Measurements from ENCODE around the gene ABR. TPM values are rescaled to one million over a fixed set of nuclear protein-coding genes. Genes with fewer than 3 reads are reported as not detected.

Gene ABR
- total RNA-seq, 6 experiments from 2014 or later, result 49.3 to 58.4 (median 54.4) TPM

- Mint-ChIP-seq H3K4me3 (no peak overlapping the region), H3K27me3 (ENCODE audit: insufficient read depth) (no peaks in the 10 kb centered on the region; the same call in none of the 2 replicates), H3K36me3 (ENCODE audit: low read depth) (peaks cover 6% of the 10 kb centered on the region), H3K27ac (no peak overlapping the region), H3K9me3 (no peaks in the 10 kb centered on the region), H3K4me1 (ENCODE audit: low read depth) (no peaks in the 10 kb centered on the region)
- no peak for DNase-seq
- TF ChIP-seq CTCF (IDR thresholded peaks at IDR 0.05), result no peak
These were observed 106.4 kb downstream of the ABR start for GRCh38 chr17:1073241-1073962.

GRCh38 chr17:1072551-1072961 lies 107.2 kb downstream of the ABR start:
- Mint-ChIP-seq H3K36me3 (ENCODE audit: low read depth) (peaks cover 15% of the 10 kb centered on the region), H3K4me3 (no peak overlapping the region), H3K27ac (no peak overlapping the region), H3K9me3 (no peaks in the 10 kb centered on the region), H3K27me3 (ENCODE audit: insufficient read depth) (no peaks in the 10 kb centered on the region; the same call in none of the 2 replicates), H3K4me1 (ENCODE audit: low read depth) (no peaks in the 10 kb centered on the region)
- DNase-seq, result no peak
- no peak for TF ChIP-seq CTCF (IDR thresholded peaks at IDR 0.05)

GRCh38 chr17:1071103-1071825 lies 108.5 kb downstream of the ABR start:
- H3K27ac Mint-ChIP-seq, result no peak overlapping the region
- DNase-seq, result no peak
- no peaks in the 10 kb centered on the region for H3K4me1 Mint-ChIP-seq (ENCODE audit: low read depth)
- H3K4me3 Mint-ChIP-seq, result no peak overlapping the region
- no peaks in the 10 kb centered on the region; the same call in none of the 2 replicates for H3K27me3 Mint-ChIP-seq (ENCODE audit: insufficient read depth)
- H3K9me3 Mint-ChIP-seq, result peaks cover 8% of the 10 kb centered on the region
- no peak for TF ChIP-seq CTCF (IDR thresholded peaks at IDR 0.05)
- peaks cover 26% of the 10 kb centered on the region for H3K36me3 Mint-ChIP-seq (ENCODE audit: low read depth)

- H3K27me3 Mint-ChIP-seq (ENCODE audit: insufficient read depth), result peaks cover 2% of the 10 kb centered on the region
- no peak overlapping the region for H3K27ac Mint-ChIP-seq
- H3K9me3 Mint-ChIP-seq, result peaks cover 16% of the 10 kb centered on the region
- no peak for TF ChIP-seq CTCF (IDR thresholded peaks at IDR 0.05)
- H3K4me1 Mint-ChIP-seq (ENCODE audit: low read depth), result no peaks in the 10 kb centered on the region
- DNase-seq, result no peak
- H3K4me3 Mint-ChIP-seq, result no peak overlapping the region
- H3K36me3 Mint-ChIP-seq (ENCODE audit: low read depth), result peaks cover 35% of the 10 kb centered on the region
These were observed 109.4 kb downstream of the ABR start for GRCh38 chr17:1070411-1070810.

- no peak overlapping the region for H3K27ac Mint-ChIP-seq
- H3K4me3 Mint-ChIP-seq, result no peak overlapping the region
- H3K27me3 Mint-ChIP-seq (ENCODE audit: insufficient read depth), result peaks cover 2% of the 10 kb centered on the region
- no peak for TF ChIP-seq CTCF (IDR thresholded peaks at IDR 0.05)
- H3K36me3 Mint-ChIP-seq (ENCODE audit: low read depth), result peaks cover 36% of the 10 kb centered on the region
- H3K9me3 Mint-ChIP-seq, result peaks cover 17% of the 10 kb centered on the region
- DNase-seq, result no peak
- H3K4me1 Mint-ChIP-seq (ENCODE audit: low read depth), result no peaks in the 10 kb centered on the region
These were observed 109.9 kb downstream of the ABR start for GRCh38 chr17:1069847-1070246.

Measured in HFFc6 (cell line).